ENCODE results near the gene CYP2W1. TPM values are rescaled to one million over a fixed set of nuclear protein-coding genes. Genes with fewer than 3 reads are reported as not detected.

The CYP2W1 gene
- polyA plus RNA-seq, 2 of the 4 experiments (the other 2 are of a cell fraction), result not detected

- Histone ChIP-seq H3K27ac (peak overlapping the region in 1 of 2 experiments; percentile 79; a peak in 4 of 6 replicates), H3K9me3 (no peaks in the 10 kb centered on the region), H3K4me3 (no peak overlapping the region), H3K4me2 (no peak overlapping the region; the same call in 2 of the 3 replicates), H3K4me1 (peaks cover 24% of the 10 kb centered on the region)
- FAIRE-seq (no peak), DNase-seq (ENCODE audit: low read depth in 1 of 2, low spot score in 1 of 2) (no peak), ATAC-seq (no peak)
- WGBS (ENCODE audit: missing lambda C conversion rate), result 87% methylated on average over 17 of the region's 19 CpGs
- ChIA-PET CTCF (interaction anchor here (1.1 to 8.7 kb wide), 4 partner anchors 8 to 89 kb away, joined by 4 to 108 read pairs (median 21); no protein-coding TSS in a partner anchor), POLR2A (no interaction called here)
- TF ChIP-seq JUNB (IDR thresholded peaks at IDR 0.05), result no peak
- no peak for TF ChIP-seq MAFK (IDR thresholded peaks at IDR 0.05; ENCODE audit: partially characterized antibody)
- TF ChIP-seq HOXB5 (CRISPR knock-in tag; IDR thresholded peaks at IDR 0.05), result no peak
- no peak for TF ChIP-seq KDM1A (IDR thresholded peaks at IDR 0.05; ENCODE audit: low read depth)
- no peak for TF ChIP-seq HMGXB4 (CRISPR knock-in tag; IDR thresholded peaks at IDR 0.05; ENCODE audit: borderline replicate concordance)
- TF ChIP-seq SREBF2 (IDR thresholded peaks at IDR 0.05), result no peak
- no peak for TF ChIP-seq NFE2L2 (conservative IDR thresholded peaks at IDR 0.05; ENCODE audit: low read length)
- no peak for TF ChIP-seq RCOR1 (IDR thresholded peaks at IDR 0.05; ENCODE audit: low read depth, low read length)
- TF ChIP-seq NR3C1 (IDR thresholded peaks at IDR 0.05), result no peak
- TF ChIP-seq REST (IDR thresholded peaks at IDR 0.05), result no peak
- TF ChIP-seq CTCF (IDR thresholded peaks at IDR 0.05), result no peak
- TF ChIP-seq USF2 (IDR thresholded peaks at IDR 0.05), result no peak
- TF ChIP-seq ATOH8 (CRISPR knock-in tag; IDR thresholded peaks at IDR 0.05; ENCODE audit: low read depth), result no peak
- no peak for TF ChIP-seq EHF (CRISPR knock-in tag; IDR thresholded peaks at IDR 0.05)
- TF ChIP-seq ZFP36 (IDR thresholded peaks at IDR 0.05; ENCODE audit: borderline replicate concordance, partially characterized antibody), result no peak
- no peak for TF ChIP-seq KDM5A (IDR thresholded peaks at IDR 0.05)
- TF ChIP-seq ZSCAN20 (CRISPR knock-in tag; IDR thresholded peaks at IDR 0.05), result no peak
- no peak for TF ChIP-seq SMC3 (IDR thresholded peaks at IDR 0.05)
These were observed 6.1 kb upstream of the CYP2W1 start for GRCh38 chr7:976901-977325.
